H1 (cell line): ENCODE measurements around the gene ZFHX2. TPM values are rescaled to one million over a fixed set of nuclear protein-coding genes. Genes with fewer than 3 reads are reported as not detected.

ENCODE experiments used
- BRCA1 ChIP-seq: IDR thresholded peaks from 2 replicates; pipeline ENCODE4 v1.6.1; 2012; ENCODE audit warnings: low read depth, low read length, improper control_type of control experiment
- CEBPB ChIP-seq: IDR thresholded peaks from 2 replicates; pipeline ENCODE4 v1.6.1; 2012; ENCODE audit warnings: low read depth, low read length
- CTBP2 ChIP-seq: IDR thresholded peaks from 2 replicates; pipeline ENCODE4 v1.7.0; 2011; ENCODE audit warnings: borderline replicate concordance, mild to moderate bottlenecking, moderate library complexity, mixed read lengths, low read length; ENCODE audit not compliant: insufficient read depth, insufficient read length
- EP300 ChIP-seq, 2 experiments: IDR thresholded peaks; 1 replicate in 1 of 2; 2 replicates in 1 of 2; pipeline ENCODE4 v1.6.1; 2011 to 2012; ENCODE audit warnings: low read depth in 2 of 2, low read length in 2 of 2, mild to moderate bottlenecking in 2 of 2, borderline replicate concordance in 1 of 2, inconsistent platforms in 1 of 2, moderate library complexity in 1 of 2
- HDAC2 ChIP-seq, 2 experiments: fragments of 300-600 bp in 1 of 2; sonication (generic) in 1 of 2; IDR thresholded peaks; 2 replicates each; pipeline ENCODE4 v1.6.1; 2011 to 2012; ENCODE audit warnings: low read depth in 2 of 2, low read length in 2 of 2, mild to moderate bottlenecking in 2 of 2, moderate library complexity in 2 of 2, borderline replicate concordance in 1 of 2, inconsistent platforms in 1 of 2
- JUN ChIP-seq: IDR thresholded peaks from 2 replicates; pipeline ENCODE4 v1.6.1; 2011; ENCODE audit warnings: low read depth, mild to moderate bottlenecking, improper control_type of control experiment, low read length
- MAX ChIP-seq: IDR thresholded peaks from 2 replicates; pipeline ENCODE4 v1.6.1; 2012; ENCODE audit warnings: inconsistent platforms
- NANOG ChIP-seq: IDR thresholded peaks from 2 replicates; pipeline ENCODE4 v1.6.1; 2011; ENCODE audit warnings: low read length, low read depth, mild to moderate bottlenecking, inconsistent platforms; ENCODE audit not compliant: insufficient read depth, poor library complexity, severe bottlenecking
- PHF8 ChIP-seq: fragments of 200-600 bp; sonication (generic); conservative IDR thresholded peaks from 2 replicates; pipeline ENCODE4 v1.7.1; 2012; ENCODE audit warnings: low read depth, mild to moderate bottlenecking, inconsistent platforms, low read length, moderate library complexity
- POLR2AphosphoS5 ChIP-seq: IDR thresholded peaks from 2 replicates; pipeline ENCODE4 v1.6.1; 2011; ENCODE audit warnings: low read depth, low read length
- RAD21 ChIP-seq, 2 experiments: IDR thresholded peaks in 1 of 2; conservative IDR thresholded peaks in 1 of 2; 2 replicates each; pipeline ENCODE4 v1.6.1; 2011; ENCODE audit warnings: low read depth in 2 of 2, low read length in 2 of 2, improper control_type of control experiment in 1 of 2, inconsistent platforms in 1 of 2, mild to moderate bottlenecking in 1 of 2, moderate library complexity in 1 of 2
- SIRT6 ChIP-seq: IDR thresholded peaks from one replicate; pipeline ENCODE4 v1.7.1; 2012; ENCODE audit warnings: low read length, inconsistent platforms
- SP1 ChIP-seq: IDR thresholded peaks from 2 replicates; pipeline ENCODE4 v1.6.1; 2011; ENCODE audit warnings: low read depth, low read length
- SUZ12 ChIP-seq: fragments of 200-600 bp; sonication (generic); IDR thresholded peaks from 2 replicates; pipeline ENCODE4 v1.6.1; 2012; ENCODE audit warnings: mild to moderate bottlenecking, inconsistent platforms, low read length, moderate library complexity, mixed read lengths
- polyA plus RNA-seq, 7 experiments: library from polyadenylated mRNA; depleted of rRNA in 3 of 7; stranded (reverse) in 5 of 7; unstranded in 2 of 7; fragments of >200 nt in 5 of 7; fragments of 200-250 nt in 2 of 7; gene quantifications; 1 replicate in 5 of 7; 2 replicates in 1 of 7; 4 replicates in 1 of 7; pipeline versions ENCODE4 v1.2.1 to v1.2.3, GENCODE V29; 2011 to 2013; ENCODE audit warnings: missing spikeins in 2 of 7, mixed read lengths in 2 of 7
- total RNA-seq: library from RNA; stranded (reverse); fragmentation: NEBNext Ultra II Directional; extraction: Animal tissue kit (Norgen Biotek cat#: 25700); gene quantifications from 2 replicates; pipeline ENCODE4 v1.2.1, GENCODE V29; 2021

Gene ZFHX2
- total and polyA plus RNA-seq, 2 of the 8 experiments (the other 6 are each of a cell fraction or from before 2014, with no cell fraction given): 2.7 to 27.0 TPM

- TF ChIP-seq NANOG: no peak
- peak; percentile 53 for TF ChIP-seq POLR2AphosphoS5
- TF ChIP-seq BRCA1: no peak
- TF ChIP-seq PHF8: peak; percentile 57
- TF ChIP-seq SIRT6: no peak
- no peak for TF ChIP-seq SP1
- no peak for TF ChIP-seq JUN
- TF ChIP-seq RAD21 (IDR thresholded peaks at IDR 0.05 in 1 of 2, conservative IDR thresholded peaks at IDR 0.05 in 1 of 2; ENCODE audit: low read depth in 2 of 2, low read length in 2 of 2): no peak
- no peak for TF ChIP-seq CTBP2
- TF ChIP-seq EP300 (IDR thresholded peaks at IDR 0.05; ENCODE audit: borderline replicate concordance in 1 of 2, low read depth in 2 of 2, low read length in 2 of 2): no peak
- TF ChIP-seq SUZ12: no peak
- TF ChIP-seq CEBPB: no peak
- TF ChIP-seq MAX: no peak; the same call in 1 of the 2 replicates
- TF ChIP-seq HDAC2 (IDR thresholded peaks at IDR 0.05; ENCODE audit: borderline replicate concordance in 1 of 2, low read depth in 2 of 2, low read length in 2 of 2): no peak
Observed at GRCh38 chr14:23567186-23568020, 15.8 kb upstream of the ZFHX2 start, which contains the start of gene AP1G2 (continued).
